ENCODE measurements around the gene MS4A6E. TPM values are rescaled to one million over a fixed set of nuclear protein-coding genes. Genes with fewer than 3 reads are reported as not detected.

MS4A6E gene
- not detected in 5 replicates for total RNA-seq (2022; extraction: Qiagen RNA extraction; ENCODE audit: low read depth)

GRCh38 chr11:60326955-60327354 is at the start of gene MS4A6E:
MS4A6E (plus strand) TSS chr11:60327255; CDS start chr11:60334896, 7,641 bp downstream.

GRCh38 chr11:60280412-60280811 is 46.6 kb upstream of the MS4A6E start, which contains the start of gene MS4A4A:
MS4A4A (plus strand) TSS chr11:60280666; CDS start chr11:60280676, 10 bp downstream.

GRCh38 chr11:60378354-60378753 is 51.3 kb downstream of the MS4A6E start, which contains the start of gene MS4A7:
MS4A7 (plus strand) TSS chr11:60378532; CDS start chr11:60383142, 4,610 bp downstream.

Other genes with a start within 250 kb of the MS4A6E start
- not detected in 5 replicates for gene MS4A2, start 238.6 kb upstream of the MS4A6E start, total RNA-seq (2022; extraction: Qiagen RNA extraction; ENCODE audit: low read depth)
- gene MS4A6A, start 144.2 kb upstream of the MS4A6E start, total RNA-seq (2022; extraction: Qiagen RNA extraction; ENCODE audit: low read depth), result not detected in 5 replicates
- not detected in 5 replicates for gene MS4A4E, start 84.1 kb upstream of the MS4A6E start, total RNA-seq (2022; extraction: Qiagen RNA extraction; ENCODE audit: low read depth)
- gene MS4A4A, start 46.6 kb upstream of the MS4A6E start, total RNA-seq (2022; extraction: Qiagen RNA extraction; ENCODE audit: low read depth), result not detected in 5 replicates
- not detected in 5 replicates for gene MS4A7, start 51.3 kb downstream of the MS4A6E start, total RNA-seq (2022; extraction: Qiagen RNA extraction; ENCODE audit: low read depth)
- gene MS4A14, start 69.2 kb downstream of the MS4A6E start, total RNA-seq (2022; extraction: Qiagen RNA extraction; ENCODE audit: low read depth), result not detected in 5 replicates
- not detected in 5 replicates for gene MS4A5, start 102.3 kb downstream of the MS4A6E start, total RNA-seq (2022; extraction: Qiagen RNA extraction; ENCODE audit: low read depth)
- gene MS4A1, start 128.6 kb downstream of the MS4A6E start, total RNA-seq (2022; extraction: Qiagen RNA extraction; ENCODE audit: low read depth), result not detected in 5 replicates
- gene MS4A12, start 165.5 kb downstream of the MS4A6E start, total RNA-seq (2022; extraction: Qiagen RNA extraction; ENCODE audit: low read depth), result not detected in 5 replicates
- not detected in 5 replicates for gene MS4A13, start 188.1 kb downstream of the MS4A6E start, total RNA-seq (2022; extraction: Qiagen RNA extraction; ENCODE audit: low read depth)

Measured in A549 treated with ZK216348 at 1 μM for 4 hours (cell line).